Activated CD4-positive, alpha-beta T cell treated with anti-CD3 and anti-CD28 coated beads for 24 hours (primary cell): ENCODE results near the gene CATSPERZ.

Experiments used
- DNase-seq, 2 donors: peaks; one replicate each; pipeline ENCODE4 v3.0.0-alpha.2; 2020; ENCODE audit warnings: low read depth in 2 of 2

The CATSPERZ gene

GRCh38 chr11:64342869-64343745 is 42.9 kb downstream of the CATSPERZ start:
- no peak for DNase-seq

DNA sequence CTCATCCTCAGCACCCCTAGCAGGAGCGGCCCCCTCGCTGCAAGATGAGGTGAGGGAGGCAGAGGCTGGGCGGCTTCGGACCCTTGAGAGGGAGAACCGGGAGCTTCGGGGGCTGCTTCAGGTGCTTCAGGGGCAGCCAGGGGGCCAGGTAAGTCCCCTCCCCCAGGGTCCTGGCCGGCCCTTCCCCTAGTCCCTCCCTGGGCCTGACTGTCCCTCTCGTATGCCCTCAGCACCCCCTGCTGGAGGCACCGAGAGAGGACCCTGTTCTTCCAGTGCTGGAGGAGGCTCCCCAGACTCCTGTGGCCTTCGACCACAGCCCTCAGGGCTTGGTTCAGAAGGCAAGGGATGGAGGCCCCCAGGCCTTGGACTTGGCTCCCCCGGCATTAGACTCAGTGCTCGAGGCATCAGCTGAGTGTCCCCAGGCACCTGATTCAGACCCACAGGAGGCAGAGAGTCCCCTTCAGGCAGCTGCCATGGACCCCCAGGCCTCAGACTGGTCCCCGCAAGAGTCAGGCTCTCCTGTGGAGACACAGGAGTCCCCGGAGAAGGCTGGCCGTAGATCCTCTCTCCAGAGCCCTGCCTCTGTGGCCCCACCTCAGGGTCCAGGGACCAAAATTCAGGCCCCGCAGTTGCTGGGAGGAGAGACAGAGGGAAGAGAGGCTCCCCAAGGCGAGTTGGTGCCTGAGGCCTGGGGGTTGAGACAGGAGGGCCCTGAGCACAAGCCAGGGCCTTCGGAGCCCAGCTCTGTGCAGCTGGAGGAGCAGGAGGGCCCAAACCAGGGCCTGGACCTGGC is 43.8 kb downstream of the CATSPERZ start:
- DNase-seq: no peak

DNA sequence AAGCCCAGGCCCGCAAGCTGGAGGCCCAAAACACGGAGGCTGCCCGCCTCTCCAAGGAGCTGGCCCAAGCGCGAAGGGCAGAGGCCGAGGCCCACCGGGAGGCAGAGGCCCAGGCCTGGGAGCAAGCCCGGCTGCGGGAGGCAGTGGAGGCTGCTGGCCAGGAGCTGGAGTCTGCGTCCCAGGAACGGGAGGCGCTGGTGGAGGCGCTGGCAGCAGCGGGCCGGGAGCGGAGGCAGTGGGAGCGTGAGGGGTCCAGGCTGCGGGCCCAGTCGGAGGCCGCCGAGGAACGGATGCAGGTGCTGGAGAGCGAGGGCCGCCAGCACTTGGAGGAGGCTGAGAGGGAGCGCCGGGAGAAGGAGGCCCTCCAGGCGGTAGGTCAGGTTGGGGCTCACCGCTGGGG is 44.6 kb downstream of the CATSPERZ start:
- DNase-seq: no peak

- DNase-seq: no peak
These were observed 47.2 kb downstream of the CATSPERZ start for GRCh38 chr11:64347193-64347867.

- no peak for DNase-seq
These were observed 48.3 kb downstream of the CATSPERZ start for GRCh38 chr11:64348383-64349024.

DNA sequence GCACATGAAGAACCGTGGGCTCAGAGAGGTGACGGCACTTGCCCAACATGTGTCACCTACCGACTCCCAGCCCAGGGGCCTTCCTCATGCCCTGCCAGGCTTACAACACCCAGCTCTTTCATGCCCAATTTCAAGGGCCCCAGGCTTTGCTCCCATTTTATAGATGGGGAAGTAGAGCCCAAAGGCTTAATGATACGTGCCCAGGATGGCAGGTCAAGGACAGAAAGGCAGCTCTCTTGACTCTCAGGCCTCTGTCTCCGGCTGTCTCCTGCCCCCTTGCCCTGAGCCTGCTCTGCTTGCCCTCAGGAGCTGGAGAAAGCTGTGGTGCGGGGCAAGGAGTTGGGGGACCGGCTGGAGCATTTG is 48.8 kb downstream of the CATSPERZ start:
- no peak for DNase-seq

DNA sequence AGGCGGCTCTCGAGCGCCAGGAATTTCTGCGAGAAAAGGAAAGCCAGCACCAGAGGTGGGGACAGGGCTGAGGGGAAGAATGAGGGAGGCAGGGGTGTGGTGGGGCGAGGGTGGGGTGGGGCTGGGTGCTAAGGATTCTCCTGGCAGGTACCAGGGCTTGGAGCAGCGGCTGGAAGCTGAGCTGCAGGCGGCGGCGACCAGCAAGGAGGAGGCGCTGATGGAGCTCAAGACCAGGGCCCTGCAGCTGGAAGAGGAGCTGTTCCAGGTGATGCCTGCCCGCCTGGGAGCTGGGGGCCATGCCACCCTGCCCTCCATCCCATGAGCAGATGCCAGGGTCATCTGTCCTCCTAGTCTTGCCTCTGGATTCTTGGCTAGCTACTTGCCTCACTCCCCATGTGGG is 49.2 kb downstream of the CATSPERZ start:
- DNase-seq: no peak

GRCh38 chr11:64351136-64351631 is 51.0 kb downstream of the CATSPERZ start:
- DNase-seq: no peak

- no peak for DNase-seq
These were observed 52.2 kb downstream of the CATSPERZ start for GRCh38 chr11:64352099-64352994.

- DNase-seq: no peak
These were observed 53.0 kb downstream of the CATSPERZ start for GRCh38 chr11:64352995-64353714.

DNA sequence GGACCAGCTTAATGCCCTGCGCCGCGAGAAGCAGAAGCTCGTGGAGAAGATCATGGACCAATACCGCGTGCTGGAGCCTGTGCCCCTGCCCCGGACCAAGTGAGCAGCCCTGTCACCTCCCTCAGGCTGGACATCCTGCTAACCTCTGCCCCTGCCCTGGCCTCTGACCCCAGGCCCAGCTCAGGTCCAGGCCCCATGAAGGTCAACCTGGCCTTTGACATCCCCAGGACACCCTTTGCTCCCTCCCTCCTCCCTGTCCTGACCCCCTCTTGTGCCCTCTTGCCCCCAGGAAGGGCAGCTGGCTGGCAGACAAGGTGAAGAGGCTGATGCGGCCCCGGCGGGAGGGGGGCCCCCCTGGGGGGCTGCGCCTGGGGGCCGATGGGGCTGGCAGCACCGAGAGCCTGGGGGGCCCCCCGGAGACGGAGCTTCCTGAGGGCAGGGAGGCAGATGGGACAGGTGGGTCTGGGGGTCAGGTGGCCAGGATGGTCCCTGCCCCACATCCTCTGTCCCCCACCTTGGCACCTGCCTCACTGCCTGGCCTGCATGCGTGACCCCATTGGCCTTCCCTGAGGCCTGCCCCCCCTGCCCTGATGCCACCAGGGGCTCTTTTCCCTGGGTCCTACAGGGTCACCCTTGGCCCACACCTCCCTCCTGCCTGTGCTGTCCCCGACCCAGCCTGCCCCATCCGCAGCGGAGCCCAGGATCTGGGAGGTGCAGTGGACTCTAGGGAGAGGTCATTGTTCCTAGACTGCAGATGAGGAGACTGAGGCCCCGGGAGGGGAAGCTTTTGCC is 53.8 kb downstream of the CATSPERZ start:
- DNase-seq: no peak
